DMS53 (cell line): ENCODE results near the gene ELMOD3.
"Not testable (repeated sequence)": the region's sequence is repeated elsewhere in the genome, so short reads cannot be mapped to it uniquely, and the experiment has no call there.

Experiments used
- DNase-seq: peaks from one replicate; lab custom pipeline; 2025; lab: John Stamatoyannopoulos, UW

ELMOD3 gene

DNA sequence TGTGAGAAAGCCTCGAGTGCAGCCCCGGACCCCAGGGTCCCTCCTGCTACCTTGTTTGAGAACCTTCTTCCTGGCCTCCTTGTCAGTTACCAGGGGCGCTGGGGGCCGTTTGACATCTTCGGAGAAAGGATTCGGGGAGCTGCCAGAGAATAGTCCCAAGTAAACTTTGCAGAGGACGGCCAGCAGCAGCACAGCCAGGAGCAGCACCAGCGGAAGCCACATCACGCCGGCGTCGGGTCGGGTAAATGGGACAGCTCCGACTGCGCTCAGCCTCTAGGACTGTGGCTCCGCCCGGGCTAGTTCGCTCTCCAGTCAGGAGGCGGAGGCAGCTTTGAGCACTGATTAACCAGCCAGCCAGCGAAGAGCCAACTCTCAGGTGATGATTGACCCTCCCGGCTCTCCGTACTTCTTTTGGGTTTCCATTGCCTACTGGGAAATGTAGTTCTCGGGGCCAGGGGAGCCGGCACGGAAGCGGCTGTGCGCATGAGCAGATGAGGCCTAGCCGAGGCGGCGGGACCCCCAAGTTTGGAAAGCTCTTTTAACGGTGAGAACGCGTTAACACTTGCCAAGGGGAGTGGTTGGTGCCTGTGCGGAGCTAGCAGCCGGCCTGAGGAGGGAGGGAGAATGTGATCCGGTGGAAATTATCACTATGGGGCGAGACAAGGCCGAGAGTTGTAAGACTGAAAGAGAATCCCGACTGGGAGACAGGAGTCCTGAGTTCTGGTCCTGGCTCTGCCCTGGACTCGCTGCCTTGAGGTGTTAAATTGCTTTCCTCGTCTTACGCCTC lies at the start of gene ELMOD3, which contains the start of gene RETSAT:
TSS of gene ELMOD3 (plus strand) at position 484 of the 787 bp plus-strand sequence. CDS start 2,430 bp downstream, outside the sequence.
TSS of gene RETSAT (minus strand) at position 243 of the 787 bp plus-strand sequence. CDS start at position 222, 21 bp downstream.
- DNase-seq, result peak; percentile 100

GRCh38 chr2:85307527-85307897 lies 47.1 kb upstream of the ELMOD3 start:
- DNase-seq, result peak; percentile 67

GRCh38 chr2:85308201-85308600 lies 46.4 kb upstream of the ELMOD3 start:
- DNase-seq, result peak; percentile 43

- peak; percentile 95 for DNase-seq
Measured at GRCh38 chr2:85308896-85309555, 45.5 kb upstream of the ELMOD3 start.

DNA sequence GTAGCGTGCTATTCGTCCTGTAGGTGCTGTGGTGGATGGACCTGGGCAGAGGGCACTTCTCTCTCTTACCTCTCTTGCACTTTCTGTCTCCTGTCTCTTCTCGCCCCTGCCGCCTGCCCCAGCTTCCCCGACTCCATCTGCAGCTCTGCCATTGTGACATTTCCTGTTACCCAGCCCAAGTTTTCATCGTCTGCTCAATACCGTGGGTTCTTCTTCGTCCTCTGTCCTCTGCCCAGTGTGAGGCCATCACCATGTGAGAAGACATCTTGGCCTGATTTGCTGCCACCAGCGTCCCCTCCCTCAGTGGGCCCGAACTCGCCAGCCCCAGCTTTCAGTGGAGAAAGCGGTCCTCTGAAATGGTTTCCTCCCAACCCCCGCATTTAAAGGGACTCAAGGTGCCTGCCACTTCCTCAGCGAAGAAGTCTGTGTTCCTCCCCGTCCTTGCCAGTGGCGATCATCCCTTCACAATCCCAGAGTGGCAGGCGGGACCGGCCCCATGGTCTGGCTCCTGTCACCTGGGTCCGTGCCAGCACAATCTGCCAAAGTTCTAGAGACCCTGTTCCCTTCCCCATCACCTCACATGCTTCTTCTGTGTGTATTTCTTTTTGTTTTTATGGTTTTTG lies 44.8 kb upstream of the ELMOD3 start:
- no peak for DNase-seq

GRCh38 chr2:85310330-85310729 lies 44.2 kb upstream of the ELMOD3 start:
- no peak for DNase-seq

GRCh38 chr2:85312404-85312803 lies 42.2 kb upstream of the ELMOD3 start:
- DNase-seq, result peak; percentile 40

DNA sequence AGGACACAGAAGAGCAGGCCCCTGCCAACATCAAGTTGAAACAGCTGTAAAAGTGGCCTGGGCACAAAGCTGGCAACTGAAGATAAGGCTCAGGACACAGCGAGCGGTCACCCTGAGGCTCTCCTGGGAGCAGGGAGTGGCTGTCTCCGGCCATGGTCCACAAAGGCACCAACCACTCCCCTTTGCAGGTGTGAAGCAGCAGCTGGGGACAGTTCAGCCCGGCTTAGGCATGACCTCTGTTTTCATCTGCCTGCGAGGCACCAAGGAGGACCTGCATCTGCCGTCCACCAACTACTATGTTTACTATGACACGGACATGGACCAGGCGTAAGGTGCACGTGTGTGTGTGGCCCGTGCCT lies 39.7 kb upstream of the ELMOD3 start:
- no peak for DNase-seq

DNA sequence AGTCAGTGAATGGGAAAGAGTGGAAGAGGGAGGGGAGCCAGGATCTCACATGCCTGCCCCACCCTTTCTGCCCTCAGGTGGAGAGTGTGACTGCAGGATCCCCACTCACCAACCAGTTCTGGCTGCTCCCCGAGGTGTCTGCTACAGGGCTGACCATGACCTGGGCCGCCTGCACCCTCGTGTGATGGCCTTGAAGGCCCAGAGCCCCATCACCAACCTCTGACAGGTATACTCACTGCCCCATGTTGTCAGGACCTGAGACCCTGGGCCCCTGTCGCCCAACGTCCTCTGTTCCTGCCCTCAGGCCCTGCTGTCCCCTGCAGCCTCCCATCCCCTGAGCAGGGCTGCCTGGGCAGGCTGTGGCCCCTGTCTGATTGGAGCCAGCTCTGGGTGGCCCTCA lies 38.6 kb upstream of the ELMOD3 start:
- not testable (repeated sequence) for DNase-seq

GRCh38 chr2:85318222-85319074 lies 36.1 kb upstream of the ELMOD3 start:
- DNase-seq, result peak; percentile 42

- no peak for DNase-seq
Measured at GRCh38 chr2:85319796-85320195, 34.8 kb upstream of the ELMOD3 start.

DNA sequence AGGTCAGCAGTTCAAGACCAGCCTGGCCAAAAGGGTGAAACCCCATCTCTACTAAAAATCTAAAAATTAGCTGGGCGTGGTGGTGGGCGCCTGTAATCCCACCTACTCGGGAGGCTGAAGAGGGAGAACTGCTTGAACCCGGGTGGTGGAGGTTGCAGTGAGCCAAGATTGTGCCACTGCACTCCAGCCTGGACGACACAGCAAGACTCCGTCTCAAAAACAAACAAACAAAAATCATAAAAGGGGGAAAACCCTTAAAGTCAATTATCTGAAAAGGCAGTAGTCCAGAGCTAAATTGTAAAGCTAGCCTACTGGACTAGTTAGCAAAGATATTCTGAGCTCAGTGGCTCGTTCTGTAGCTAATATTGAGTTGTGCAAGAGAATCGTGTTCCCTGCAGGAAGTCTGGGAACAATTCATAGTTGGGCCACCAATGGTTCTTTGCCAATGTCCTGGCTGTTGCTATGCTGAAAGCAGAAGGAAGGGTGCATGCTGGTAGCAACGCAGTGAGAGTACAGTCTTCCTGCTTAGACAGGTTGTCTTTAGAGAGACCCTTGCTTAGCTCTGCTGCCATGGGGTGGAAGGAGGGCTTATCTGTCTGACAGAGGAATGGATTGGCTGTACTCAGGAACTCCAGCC lies 31.1 kb upstream of the ELMOD3 start:
- DNase-seq, result no peak

DNA sequence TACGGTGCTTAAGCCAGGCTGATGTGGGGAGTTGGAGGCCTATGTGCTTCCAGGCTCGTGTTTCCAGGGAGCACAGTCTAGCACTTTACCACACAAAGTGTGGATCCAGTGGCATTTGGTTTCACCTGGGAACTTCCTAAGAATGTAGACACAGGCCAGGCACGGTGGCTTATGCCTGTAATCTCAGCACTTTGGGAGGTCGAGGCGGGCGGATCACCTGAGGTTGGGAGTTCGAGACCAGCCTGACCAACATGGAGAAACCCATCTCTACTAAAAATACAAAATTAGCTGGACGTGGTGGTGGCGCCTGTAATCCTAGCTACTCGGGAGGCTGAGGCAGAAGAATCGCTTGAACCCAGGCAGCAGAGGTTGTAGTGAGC lies 30.6 kb upstream of the ELMOD3 start:
- DNase-seq, result not testable (repeated sequence)

DNA sequence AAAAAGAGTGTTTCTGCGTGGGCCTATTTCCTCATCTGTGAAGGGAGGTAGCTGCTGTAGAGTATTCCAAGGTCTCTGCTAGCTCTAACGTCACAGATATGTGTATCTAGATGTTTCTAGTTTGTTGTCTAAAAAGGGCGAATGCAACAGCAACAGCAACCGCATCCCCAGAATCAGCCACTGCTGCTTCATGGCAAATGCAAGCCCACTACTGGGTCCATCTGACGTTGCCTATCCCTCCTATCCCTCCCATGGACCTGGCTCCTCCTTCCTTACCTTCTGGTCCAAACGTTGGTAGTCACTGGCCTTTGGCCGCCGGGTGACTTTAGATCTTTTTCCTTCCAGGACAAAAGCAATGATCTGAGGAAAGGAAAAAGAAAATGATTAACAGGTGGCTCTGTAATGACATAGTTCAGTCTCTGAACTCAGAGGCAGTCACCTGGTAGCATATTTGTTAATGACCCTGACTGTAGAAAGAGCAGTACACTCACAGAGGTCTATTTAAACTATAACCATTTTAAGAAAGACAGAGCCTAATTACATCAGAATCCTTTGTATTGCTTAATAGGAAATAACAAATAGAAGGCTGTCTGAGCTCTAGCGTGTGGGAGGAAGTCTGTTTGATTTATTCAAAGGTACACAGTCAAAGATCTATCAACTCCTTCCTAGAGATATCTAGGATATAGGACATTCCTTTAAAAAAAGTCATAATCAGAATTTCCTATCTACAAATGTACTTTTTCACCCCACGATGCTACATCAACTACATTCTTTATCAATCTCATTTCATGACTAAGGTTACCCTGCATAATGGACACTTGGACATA lies 29.7 kb upstream of the ELMOD3 start:
- DNase-seq, result no peak

GRCh38 chr2:85325466-85325811 lies 29.1 kb upstream of the ELMOD3 start:
- DNase-seq, result no peak

GRCh38 chr2:85326406-85327159 lies 28.0 kb upstream of the ELMOD3 start:
- DNase-seq, result peak; percentile 52

DNA sequence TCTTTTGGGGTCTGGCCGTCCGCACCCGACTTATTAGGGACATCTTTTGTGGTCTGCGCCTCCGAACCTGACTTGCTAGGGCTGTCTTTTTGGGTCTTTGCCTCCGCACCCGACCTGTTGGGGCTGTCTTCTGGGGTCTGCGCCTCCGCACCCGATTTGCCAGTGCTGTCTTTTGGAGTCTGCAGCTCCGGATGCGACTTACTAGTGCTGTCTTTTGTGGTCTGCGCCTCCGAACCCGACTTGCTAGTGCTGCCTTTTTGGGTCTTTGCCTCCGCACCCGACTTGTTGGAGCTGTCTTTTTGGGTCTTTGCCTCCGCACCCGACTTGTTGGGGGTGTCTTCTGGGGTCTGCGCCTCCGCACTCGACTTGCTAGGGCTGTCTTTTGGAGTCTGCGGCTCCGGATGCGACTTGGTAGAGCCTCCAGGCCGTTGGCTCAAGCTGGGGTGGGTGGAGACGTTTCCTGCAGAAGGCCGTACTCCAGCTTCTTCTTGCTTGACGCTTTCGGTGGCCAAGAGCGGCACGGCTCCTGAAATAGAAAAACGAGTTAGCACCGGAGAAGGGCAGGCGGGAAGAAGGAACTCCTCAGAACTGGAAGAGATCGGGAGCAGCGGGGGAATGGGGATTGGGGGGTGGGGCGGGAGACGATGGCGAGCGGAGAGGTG lies 27.3 kb upstream of the ELMOD3 start:
- DNase-seq, result peak; percentile 72

GRCh38 chr2:85327822-85328617 lies 26.5 kb upstream of the ELMOD3 start, which contains the start of gene TGOLN2:
Gene TGOLN2 (minus strand): TSS chr2:85327989. CDS start chr2:85327962, 27 bp downstream.
- peak; percentile 98 for DNase-seq
